GM19193 (cell line): ENCODE results near the gene ESRRA.
A peak's percentile ranks its signal among the peaks of the same experiment; 100 is the strongest.

ENCODE experiments used
- POLR2A ChIP-seq: IDR thresholded peaks from 4 replicates; pipeline ENCODE4 v1.6.1; 2011; ENCODE audit not compliant: insufficient read depth, insufficient read length; ENCODE audit errors: extremely low read depth

ESRRA gene

DNA sequence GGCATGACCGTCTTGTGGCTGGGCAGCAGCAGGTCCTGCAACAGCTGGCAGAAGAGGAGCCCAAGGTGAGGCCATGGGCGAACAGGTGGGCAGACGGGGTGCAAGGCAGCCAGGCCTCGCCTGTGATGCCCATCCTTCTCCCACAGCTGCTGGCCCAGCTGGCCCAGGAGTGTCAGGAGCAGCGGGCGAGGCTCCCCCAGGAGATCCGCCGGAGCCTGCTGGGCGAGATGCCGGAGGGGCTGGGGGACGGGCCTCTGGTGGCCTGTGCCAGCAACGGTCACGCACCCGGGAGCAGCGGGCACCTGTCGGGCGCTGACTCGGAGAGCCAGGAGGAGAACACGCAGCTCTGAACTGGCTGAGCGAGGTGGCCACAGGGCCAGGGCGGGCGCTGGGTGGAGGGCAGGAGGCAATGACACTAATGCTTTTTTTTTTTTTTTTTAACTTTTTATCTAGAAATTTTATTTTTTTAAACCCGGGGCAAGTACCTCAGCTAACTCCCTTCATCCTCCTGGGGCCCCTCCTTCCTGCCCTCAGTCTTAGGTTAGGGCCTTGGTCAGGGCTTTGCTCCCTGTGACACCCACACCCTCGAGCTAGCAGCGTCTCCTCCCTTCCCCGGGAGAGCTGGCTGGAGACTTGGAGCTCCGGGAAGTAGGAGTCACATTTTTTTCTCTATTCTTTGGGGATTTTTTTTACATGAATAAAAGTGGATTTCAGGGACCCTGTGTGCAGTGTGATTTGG lies 37.9 kb upstream of the ESRRA start:
- no peak for TF ChIP-seq POLR2A

DNA sequence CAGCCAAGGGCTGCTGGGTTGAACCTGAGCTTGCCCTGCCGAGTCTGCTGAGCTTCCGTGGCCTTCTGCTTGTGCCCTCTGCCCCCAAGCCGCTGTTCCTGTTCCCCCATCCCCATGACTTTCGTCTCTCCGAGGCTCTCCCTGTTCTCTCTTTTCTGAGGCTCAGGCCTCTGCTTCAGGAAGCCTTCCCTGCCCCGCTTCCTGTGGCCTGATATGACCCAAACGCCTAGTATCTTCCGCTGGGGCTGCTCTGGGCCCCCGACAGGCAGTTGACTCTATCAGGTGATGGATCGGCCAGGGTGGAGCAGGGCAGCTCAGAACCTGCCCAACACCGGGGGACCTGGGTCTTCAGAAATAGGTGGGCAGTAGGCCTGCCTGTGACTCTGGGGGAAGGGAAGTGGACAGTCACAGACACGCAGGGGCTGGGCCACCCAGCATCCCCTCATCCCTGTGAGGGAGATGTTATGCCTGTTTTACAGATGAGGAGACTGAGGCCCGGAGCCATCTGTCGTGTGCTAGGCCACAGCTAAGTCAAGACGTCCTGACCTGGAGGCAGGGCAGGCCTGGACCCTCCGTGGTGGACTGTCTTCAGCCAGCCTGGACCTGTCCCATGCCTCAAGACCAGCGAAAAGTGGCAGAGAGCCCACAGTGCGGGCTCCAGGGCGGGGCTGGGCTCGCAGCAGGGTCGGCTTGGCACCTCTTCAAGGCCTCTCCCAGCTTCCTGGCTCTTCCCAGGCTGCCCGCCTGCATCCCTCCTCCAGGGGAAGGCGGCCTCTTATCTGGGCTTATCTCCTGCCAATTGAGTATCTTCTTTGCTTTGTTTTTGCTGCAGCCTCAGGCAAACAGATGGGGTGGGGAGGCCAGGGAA lies 37.1 kb upstream of the ESRRA start:
- no peak for TF ChIP-seq POLR2A

DNA sequence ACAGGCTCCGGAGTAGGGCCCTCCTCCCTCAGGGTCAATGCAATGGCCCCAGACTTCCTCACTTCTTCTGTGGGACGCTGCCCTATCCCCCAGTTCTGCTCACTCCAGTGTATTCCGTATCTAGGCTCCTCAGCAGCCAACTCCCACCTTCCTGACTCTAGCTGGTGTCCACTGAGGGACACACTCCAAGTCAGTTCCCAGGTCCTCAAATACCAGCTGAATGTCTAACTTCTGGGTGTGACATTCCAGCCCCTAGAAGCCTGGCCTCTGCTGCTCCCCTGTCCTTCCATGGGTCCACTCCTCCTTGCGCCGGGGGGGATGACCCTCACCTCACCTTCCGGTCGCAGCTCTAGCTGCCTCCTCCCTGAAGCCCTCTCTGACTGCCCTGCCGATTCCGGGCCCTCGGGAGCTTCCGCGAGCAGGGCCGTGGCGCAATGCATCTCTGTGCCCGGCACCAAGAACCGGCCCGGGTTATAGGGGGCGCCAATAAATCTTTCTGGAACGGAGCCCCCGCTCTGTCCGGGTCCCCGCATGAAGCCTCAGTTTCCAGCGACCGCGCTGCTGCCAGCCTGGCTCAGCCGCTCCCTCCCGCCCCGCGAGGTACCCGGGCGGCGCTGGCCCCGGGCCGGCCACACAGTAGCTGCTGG lies 36.3 kb upstream of the ESRRA start:
- TF ChIP-seq POLR2A: no peak

DNA sequence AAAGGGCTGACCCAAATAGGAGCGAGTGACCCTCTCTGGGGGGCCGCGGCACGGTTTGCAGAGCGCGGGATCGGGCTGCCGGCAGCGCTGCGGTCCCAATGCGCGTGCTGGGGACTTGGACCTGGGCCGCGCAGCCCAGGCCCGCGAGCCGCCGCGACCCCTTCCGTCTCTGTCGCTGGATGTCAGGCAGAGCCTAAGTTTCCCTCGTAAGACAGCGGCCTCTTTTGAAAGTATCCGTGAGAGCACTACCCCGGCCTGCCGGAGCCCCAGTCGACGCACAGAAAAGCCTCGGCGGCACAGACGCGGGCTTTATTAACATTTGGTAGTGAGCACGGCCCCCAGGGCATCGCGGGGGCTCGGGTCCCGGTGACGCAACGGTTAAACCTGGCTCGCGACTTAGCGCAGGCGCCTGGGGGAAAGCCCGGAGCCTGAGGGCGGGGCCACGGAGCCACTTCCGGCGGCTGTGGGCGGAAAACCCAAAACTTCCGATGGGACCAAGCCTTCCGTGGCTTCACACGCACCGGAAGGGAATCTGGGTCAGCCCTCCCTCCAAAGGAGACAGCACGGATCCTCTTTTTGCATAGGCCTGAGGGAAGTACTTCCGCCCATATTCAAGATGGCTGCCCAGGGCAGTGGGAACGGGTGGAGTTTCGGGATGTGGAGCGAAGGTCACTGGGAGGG lies 35.6 kb upstream of the ESRRA start:
- TF ChIP-seq POLR2A: peak; percentile 63

DNA sequence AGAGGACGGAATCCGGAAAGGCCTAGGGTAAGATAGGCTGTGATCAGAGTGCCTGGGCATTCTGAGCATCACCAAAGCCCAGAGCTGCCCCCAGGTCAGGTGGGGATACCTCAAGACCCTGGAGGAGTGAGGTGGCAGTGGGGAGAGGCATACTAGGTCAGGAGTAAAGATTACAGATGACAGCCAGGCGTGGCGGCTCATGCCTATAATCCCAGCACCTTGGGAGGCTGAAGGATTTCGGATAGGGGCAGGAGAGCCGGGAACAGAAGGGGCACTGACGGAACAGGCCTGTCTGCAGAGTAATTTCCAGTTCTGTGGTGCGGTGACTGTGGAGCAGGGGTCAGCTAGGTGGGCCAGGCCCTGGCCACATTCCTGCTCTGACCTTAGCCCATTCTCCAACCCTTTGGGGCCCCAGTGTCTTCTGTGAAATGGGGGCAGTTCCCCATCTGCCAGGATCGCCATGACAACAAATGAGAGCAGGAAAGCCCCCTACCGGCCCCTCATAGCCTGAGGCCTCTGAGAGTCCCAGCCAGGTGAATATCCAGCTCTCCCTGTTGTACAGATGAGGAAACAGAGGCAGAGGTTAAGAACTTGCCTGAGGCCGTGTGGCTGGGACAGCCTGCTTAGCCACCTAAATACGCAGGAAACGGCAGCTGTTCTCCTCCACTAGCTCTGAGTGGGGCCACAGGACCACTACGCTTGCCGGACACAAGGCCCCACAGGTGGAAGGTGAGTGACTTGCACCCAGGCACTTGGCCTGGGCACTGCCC lies 30.1 kb upstream of the ESRRA start:
- TF ChIP-seq POLR2A: no peak

DNA sequence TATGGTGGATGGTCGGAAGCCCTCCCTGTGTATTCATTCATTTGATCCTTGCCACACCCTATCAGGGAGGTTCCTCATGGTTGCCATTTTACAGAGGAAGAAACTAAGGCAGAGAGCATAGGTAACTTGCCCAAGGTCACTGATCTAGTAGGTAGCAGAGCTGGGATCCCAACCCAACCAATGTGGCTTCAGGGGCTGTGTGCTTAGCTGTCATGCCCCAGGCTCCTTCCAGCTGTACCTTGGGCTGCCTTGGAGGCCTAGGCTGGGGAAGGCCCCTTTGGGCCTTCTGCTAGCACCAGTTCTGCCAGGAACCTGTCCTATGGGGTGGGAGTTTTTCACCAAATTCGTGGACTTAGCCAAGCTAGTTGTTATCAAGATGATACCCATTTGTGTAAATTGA lies 29.5 kb upstream of the ESRRA start:
- TF ChIP-seq POLR2A: no peak

DNA sequence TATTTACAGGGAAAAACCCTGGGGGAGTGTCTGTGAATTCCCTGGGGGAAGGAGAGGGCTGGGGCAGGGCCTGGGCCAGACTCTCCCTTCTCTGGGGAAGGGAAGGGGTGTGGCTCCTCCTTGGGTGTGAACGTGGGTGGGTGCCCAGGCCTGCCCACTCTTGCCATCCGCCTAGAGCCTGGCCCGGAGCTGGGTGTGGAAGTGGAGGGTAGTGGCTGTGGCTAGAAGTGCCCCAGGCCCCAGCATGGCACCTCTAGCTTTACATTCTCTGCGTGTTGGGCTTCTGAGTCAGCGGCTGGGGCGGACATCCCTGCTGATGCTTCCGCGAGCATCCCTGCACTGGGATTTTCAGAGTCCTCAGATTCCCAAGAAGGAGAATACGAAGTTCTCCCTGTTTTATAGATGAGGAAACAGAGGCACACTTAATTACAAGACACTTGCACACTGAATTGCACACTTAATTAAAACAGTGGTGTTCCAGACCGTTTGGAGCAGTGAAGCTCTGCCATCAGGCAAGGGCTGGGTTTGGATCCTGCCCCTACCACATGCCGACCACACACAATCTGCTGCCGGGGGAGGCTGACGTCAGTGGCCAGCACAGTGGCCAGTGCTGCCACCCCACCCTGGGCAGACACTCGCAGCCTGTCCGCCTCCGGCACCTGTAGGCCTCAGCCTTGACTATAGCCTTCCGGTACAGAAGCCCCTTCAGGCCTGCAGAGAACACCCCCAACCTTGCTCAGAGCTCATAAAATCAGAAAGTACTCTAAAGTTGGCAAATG lies 28.5 kb upstream of the ESRRA start:
- TF ChIP-seq POLR2A: no peak

DNA sequence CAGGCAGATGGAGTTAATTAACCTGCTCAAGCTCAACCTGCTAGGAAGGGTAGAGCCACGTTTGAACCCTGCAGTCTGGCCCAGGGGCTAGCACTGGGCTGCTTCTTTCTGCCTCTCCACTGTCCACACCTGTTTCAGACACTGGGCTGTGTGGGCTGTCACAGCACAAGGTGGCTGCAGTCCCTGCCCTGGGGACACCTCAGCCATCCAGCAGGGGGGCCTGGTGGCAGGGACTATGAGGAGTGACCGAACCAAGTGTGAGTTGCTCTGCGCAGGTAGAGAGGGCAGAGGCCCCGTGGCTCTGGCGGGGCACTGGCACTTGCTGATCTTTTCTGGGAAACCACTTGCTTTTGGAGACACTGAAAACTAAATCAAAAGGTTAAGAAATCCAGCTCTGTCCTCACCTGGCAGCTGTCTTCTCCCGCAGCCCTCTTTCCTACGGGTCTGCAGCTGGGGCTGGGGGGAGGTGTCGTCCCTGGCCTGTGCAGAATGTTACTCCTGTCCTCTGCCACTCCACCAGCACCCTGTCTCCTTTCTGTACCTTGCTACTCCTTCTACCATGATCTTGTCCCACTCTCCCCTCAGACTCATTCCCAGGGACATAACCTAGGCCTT lies 26.6 kb upstream of the ESRRA start:
- no peak for TF ChIP-seq POLR2A

DNA sequence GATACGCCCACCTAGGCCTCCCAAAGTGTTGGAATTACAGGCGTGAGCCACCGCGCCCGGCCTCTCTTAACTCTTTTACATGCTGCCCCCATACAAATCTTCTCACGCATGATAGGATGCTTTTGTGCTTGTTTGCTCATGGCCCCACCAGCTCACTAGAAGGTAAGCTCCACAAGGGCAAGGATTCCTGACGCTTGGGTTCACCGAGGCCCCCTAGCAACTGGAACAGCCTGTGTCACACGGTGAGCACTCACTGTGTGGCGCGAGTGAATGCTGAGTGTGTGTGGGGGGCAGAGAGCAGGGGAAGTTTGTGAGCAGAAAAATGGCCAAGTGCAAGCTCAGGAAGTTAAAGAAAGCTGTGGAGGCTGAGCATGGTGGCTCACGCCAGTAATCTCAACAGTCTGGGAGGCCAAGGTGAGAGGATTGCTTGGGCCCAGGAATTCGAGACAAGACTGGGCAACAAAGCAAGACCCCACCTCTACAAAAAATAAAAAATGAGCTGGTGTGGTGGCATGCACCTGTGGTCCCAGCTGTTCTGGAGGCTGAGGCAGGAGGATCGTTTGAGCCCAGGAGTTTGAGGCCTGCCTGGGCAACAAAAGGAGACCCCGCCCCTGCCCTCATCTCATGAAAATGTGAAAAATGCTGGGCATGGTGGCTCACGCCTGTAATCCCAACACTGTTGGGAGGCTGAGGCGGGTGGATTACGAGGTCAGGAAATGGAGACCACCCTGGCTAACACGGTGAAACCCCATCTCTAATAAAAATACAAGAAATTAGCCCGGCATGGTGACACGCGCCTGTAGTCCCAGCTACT lies 23.2 kb upstream of the ESRRA start:
- no peak for TF ChIP-seq POLR2A

DNA sequence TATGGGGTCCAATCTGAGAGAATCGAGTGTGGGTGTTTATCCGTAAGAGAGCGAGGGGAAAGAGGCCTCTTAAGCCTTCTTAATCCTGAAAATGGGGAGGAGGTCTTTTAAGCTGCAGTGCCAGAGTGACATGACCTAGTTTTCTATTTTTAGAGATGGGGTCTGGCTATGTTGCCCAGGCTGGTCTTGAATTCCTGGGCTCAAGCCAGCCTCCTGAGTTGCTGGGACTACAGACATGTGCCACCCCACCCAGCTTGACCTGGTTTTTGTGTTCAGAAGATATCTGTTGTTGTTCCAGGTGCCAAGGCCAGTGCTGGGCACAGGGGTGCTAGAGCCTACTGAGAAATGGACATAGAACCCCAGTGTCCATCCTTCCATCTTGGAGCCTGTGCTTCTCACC lies 22.2 kb upstream of the ESRRA start:
- no peak for TF ChIP-seq POLR2A

DNA sequence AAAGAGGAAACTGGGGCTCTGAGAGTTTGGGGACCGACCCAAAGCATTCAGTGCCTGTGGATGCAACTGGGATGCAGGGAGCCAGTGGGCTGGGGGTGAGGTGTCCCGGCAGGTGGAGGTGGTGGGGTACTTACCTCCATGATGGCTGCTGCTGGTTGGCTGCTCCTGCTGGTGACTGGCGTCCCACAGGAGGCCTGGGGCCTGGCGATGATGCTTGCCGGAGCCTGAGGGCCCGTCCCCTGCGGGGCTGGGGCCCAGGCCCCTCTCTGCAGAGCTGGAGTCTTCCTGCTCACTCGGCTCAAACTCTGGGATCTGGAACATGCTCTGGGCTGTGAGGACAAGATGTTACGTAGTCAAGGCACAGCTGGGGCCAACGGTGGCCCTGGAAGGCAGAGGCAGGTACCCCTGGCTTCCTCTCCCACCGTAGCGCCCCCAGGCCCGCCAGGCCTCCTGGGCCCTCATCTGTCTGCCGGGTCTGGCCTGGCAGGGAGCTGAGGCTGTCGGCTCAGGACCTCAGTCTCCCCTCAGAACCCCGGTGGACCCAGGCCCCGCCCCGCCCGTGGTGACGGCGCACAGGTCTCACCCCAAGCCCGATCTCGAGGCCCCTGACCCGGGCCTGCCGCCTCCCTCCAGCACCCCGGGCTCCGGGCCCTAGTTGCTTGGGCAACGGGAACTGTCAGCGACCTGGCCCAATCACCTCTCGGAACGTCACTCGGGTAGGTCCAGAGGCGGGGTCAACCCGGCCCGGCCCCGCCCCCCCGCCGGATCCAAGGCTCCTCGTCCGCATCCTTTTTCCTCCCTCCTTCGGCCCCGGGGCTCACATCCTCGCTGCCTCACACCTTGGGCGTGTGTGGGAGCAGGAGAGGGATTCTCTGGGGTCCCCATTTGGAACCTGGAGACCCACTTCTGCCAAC lies 21.0 kb upstream of the ESRRA start, which contains the start of gene BAD:
Gene BAD, minus strand, starts transcription at position 618 of the 914 bp plus-strand sequence. Its CDS starts 297 bp downstream, at position 321.
- TF ChIP-seq POLR2A: peak; percentile 47
